ENCODE measurements around the gene CPPED1.

The CPPED1 gene

DNA sequence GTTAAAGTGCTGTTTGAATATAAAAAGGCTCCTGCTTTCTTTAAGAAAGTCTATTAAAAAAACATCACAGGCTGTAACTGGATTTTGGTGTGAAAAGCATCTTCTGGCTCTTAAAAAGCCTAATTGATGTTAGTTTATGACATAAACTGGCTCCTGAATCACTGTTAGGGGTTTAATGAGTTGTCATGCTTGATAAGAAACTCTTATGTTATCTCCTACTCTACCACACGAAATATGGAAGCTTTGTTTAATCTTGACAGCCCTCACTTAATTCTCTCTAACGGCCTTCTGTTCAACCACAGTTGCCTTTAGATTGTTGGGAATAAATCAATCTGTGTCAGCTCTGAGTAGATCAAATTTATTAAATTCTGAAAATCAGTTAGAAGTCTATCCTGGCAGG, 51.5 kb downstream of the CPPED1 start:
- no peaks in the 10 kb centered on the region for H3K9me3 Mint-ChIP-seq
- peaks cover 44% of the 10 kb centered on the region for H3K36me3 Mint-ChIP-seq (ENCODE audit: low read depth)
- no peaks in the 10 kb centered on the region for H3K27me3 Mint-ChIP-seq
- peaks cover 19% of the 10 kb centered on the region for H3K4me1 Mint-ChIP-seq (ENCODE audit: low read depth)
- intact Hi-C loops (cut with micrococcal nuclease), result no loop called here
- H3K27ac Mint-ChIP-seq, result no peak overlapping the region
- no peak overlapping the region for H3K4me3 Mint-ChIP-seq

DNA sequence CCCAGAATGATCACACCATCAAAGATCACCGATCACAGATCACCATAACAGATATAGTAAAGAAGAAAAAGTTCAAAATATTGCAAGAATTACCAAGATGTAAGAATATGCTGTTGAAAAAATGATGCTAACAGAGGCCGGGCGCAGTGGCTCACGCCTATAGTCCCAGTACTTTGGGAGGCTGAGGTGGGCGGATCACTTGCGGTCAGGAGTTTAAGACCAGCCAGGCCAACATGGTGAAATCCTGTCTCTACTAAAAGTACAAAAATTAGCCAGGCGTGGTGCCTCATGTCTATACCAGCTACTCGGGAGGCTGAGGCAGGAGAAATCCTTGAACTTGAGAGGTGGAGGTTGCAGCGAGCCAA, 53.2 kb downstream of the CPPED1 start:
- Mint-ChIP-seq H3K4me3 (no peak overlapping the region), H3K36me3 (ENCODE audit: low read depth) (peaks cover 50% of the 10 kb centered on the region), H3K4me1 (ENCODE audit: low read depth) (peaks cover 25% of the 10 kb centered on the region), H3K9me3 (peaks cover 2% of the 10 kb centered on the region), H3K27ac (no peak overlapping the region), H3K27me3 (no peaks in the 10 kb centered on the region)
- intact Hi-C loops (cut with micrococcal nuclease), result no loop called here

DNA sequence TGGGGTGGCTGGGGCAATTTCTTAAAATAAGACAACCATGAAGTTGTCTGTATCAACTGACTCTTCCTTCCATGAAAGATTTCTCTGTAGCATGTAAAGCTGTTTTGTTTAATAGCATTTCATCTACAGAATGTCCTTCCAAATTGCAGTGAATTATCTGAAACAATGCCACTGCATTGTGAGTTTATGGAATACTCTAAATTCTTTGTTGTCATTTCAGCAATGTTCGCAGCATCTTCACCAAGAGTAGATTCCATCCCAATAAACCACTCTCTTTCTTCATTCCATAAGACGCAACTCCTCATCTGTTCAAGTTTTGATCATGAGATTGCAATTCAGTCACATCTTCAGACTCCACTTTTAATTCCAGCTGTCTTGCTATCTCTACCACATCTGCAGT, 54.6 kb downstream of the CPPED1 start:
- Mint-ChIP-seq H3K27ac (no peak overlapping the region), H3K4me3 (no peak overlapping the region)
- intact Hi-C loops (cut with micrococcal nuclease), result no loop called here

DNA sequence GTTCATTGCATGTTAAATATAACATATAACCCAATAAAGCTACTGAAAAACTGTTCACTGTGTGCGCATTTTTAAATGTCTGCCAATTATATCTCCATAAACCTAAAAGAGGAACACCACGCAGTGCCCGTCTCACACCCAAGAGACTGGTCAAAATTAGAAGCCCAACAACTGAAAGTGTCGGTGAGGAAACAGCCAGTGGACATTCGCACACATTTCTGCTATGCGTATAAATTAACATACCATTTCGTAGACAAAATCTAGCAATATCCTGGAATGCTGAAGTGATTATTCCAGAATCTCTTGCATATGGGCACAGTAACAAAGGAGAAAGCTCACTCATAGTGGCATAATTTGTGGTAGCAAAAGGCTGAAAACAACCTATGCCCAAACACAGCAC, 55.9 kb downstream of the CPPED1 start:
- no peaks in the 10 kb centered on the region for H3K27me3 Mint-ChIP-seq
- intact Hi-C loops (cut with micrococcal nuclease), result no loop called here
- H3K27ac Mint-ChIP-seq, result no peak overlapping the region
- peaks cover 12% of the 10 kb centered on the region for H3K9me3 Mint-ChIP-seq
- H3K36me3 Mint-ChIP-seq (ENCODE audit: low read depth), result peaks cover 57% of the 10 kb centered on the region
- H3K4me3 Mint-ChIP-seq, result no peak overlapping the region
- peaks cover 31% of the 10 kb centered on the region for H3K4me1 Mint-ChIP-seq (ENCODE audit: low read depth)

More for the DNA sequence above, 54.6 kb downstream of the CPPED1 start:
- Mint-ChIP-seq H3K9me3 (peaks cover 12% of the 10 kb centered on the region), H3K36me3 (ENCODE audit: low read depth) (peaks cover 62% of the 10 kb centered on the region), H3K27me3 (no peaks in the 10 kb centered on the region), H3K4me1 (ENCODE audit: low read depth) (peaks cover 35% of the 10 kb centered on the region)

DNA sequence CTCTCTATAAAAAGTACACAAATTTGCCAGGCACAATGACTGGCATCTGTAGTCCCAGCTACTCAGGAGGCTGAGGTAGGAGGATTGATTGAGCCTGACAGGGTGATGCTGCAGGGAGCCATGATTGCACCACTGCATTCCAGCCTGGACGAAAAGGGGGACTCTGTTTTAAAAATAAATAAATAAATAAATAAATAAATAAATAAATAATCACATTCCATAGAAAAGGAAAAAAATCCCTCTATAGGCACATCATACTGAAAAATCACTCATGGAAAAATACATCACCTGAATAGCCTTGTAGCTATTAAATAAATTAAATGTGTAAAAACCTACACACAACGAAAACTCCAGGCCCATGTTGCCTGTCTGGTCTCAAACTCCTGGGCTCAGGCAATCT, 56.4 kb downstream of the CPPED1 start:
- Mint-ChIP-seq H3K27ac (no peak overlapping the region), H3K4me1 (ENCODE audit: low read depth) (peaks cover 31% of the 10 kb centered on the region), H3K9me3 (peaks cover 12% of the 10 kb centered on the region), H3K27me3 (no peaks in the 10 kb centered on the region), H3K4me3 (no peak overlapping the region), H3K36me3 (ENCODE audit: low read depth) (peaks cover 57% of the 10 kb centered on the region)
- intact Hi-C loops (cut with micrococcal nuclease), result no loop called here

DNA sequence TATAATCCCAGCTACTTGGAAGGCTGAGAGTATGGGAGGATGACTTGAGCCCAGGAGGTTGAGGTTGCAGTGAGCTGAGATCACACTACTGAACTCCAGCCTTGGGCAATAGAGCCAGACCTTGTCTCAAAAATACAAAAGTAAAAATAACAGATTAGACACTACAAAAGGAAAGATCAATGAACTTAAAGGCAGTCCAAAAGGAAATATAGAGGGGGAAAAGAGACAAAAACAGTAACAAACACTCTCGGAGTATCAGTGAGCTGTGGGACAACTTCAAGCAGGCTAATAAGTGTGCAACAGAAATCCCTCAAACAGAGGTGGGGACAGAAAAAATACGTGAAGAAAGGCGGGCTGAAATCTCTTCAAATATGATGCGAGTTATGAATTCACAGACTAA, 58.8 kb downstream of the CPPED1 start:
- no peak overlapping the region for H3K4me3 Mint-ChIP-seq
- peaks cover 16% of the 10 kb centered on the region for H3K9me3 Mint-ChIP-seq
- H3K36me3 Mint-ChIP-seq (ENCODE audit: low read depth), result peaks cover 65% of the 10 kb centered on the region
- H3K27me3 Mint-ChIP-seq, result no peaks in the 10 kb centered on the region
- H3K27ac Mint-ChIP-seq, result peak overlapping the region; percentile 4
- intact Hi-C loops (cut with micrococcal nuclease), result no loop called here
- H3K4me1 Mint-ChIP-seq (ENCODE audit: low read depth), result peaks cover 25% of the 10 kb centered on the region

DNA sequence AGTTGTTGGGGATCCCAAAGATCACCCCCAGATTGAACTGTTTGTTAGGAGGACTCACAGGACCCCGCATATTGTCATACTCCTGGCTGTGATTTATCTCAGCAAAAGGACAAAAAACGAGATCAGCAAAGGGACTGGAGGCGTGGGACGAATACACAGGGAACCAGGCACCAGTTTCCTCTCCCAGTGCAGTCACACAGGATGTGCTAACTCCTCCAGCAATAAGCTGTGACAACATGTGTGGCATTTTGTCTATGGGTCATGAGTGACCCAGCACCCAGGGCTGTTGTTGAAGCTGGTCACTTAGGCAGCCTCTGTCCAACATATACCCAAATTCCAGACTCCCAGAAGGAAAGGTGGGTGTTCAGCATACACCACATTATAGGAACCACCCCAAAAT, 60.9 kb downstream of the CPPED1 start:
- Mint-ChIP-seq H3K4me3 (no peak overlapping the region), H3K27ac (no peak overlapping the region), H3K27me3 (no peaks in the 10 kb centered on the region), H3K36me3 (ENCODE audit: low read depth) (peaks cover 77% of the 10 kb centered on the region), H3K4me1 (ENCODE audit: low read depth) (peaks cover 25% of the 10 kb centered on the region), H3K9me3 (peaks cover 21% of the 10 kb centered on the region)
- intact Hi-C loops (cut with micrococcal nuclease), result no loop called here

DNA sequence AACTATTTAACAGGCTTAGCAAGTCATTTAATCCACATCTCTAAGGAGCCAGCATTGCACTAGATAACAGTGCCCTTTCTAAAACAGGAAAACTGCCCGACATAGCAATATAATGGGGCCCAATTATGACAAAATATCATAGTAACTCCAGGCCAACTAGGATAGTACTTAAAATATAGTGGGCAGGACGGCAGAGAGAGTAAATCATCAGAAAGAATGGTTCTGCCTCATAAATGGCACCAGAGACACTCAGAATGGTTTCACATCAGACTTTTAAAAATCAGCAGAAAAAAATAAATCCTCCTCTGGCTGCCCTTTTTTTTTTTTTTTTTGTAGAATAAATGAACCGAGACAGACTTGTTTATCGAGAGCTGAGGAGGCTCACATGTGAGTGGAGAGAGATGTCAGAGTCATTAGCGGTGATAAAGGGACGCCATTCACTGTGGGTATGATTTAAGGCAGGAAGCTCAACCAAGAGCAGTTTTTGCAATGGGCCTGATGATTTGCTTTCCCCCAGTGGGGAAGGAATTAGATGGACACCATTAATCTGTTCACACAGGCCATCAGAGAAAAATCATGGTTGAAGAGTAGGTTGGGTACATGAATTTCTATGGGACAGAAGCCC, 62.6 kb downstream of the CPPED1 start:
- H3K9me3 Mint-ChIP-seq, result peaks cover 21% of the 10 kb centered on the region
- H3K27ac Mint-ChIP-seq, result no peak overlapping the region
- peaks cover 84% of the 10 kb centered on the region for H3K36me3 Mint-ChIP-seq (ENCODE audit: low read depth)
- intact Hi-C loops (cut with micrococcal nuclease), result no loop called here
- H3K27me3 Mint-ChIP-seq, result no peaks in the 10 kb centered on the region
- H3K4me1 Mint-ChIP-seq (ENCODE audit: low read depth), result peaks cover 20% of the 10 kb centered on the region
- H3K4me3 Mint-ChIP-seq, result no peak overlapping the region

DNA sequence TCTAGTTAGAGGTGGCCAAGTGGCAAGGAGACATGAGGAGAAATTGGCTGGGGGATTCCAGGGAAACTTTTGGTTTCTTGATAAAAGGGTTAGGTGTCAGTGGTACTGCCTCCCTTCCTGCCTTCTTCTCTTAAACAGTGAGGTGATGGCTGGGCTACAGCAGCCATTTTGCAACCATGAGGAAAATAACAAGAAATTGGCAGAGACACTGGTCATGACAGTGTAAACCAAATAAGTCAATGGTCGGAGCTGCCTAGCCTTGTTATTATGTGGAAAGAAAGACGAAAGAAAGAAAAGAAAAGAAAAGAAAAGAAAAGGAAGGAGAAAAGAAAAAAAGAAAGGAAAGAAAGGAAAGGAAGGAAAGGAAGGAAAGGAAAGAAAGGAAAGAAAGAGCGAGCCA, 63.9 kb downstream of the CPPED1 start:
- H3K4me3 Mint-ChIP-seq, result no peak overlapping the region
- H3K9me3 Mint-ChIP-seq, result peaks cover 14% of the 10 kb centered on the region
- intact Hi-C loops (cut with micrococcal nuclease), result no loop called here
- H3K27ac Mint-ChIP-seq, result no peak overlapping the region
- H3K36me3 Mint-ChIP-seq (ENCODE audit: low read depth), result peaks cover 84% of the 10 kb centered on the region
- no peaks in the 10 kb centered on the region for H3K27me3 Mint-ChIP-seq
- peaks cover 13% of the 10 kb centered on the region for H3K4me1 Mint-ChIP-seq (ENCODE audit: low read depth)

DNA sequence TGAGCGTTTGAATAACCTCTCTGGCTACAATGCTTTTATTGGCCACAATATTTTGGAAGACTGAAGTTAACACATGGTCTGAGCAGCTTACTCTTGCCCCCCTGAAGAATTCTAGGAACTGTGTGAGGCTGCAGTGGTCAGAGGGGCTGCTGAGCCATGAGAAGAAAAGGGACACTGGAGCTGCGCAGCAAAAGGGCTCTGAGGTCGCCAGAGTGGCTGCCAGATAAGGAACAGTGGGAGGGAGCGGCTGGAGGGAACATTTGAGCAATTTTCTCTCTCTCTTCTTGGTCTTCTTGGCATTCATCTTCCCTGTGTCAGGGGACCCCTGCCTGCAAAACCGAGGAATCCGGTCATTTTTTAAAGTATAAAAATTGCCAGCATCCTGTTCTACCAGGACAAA, 66.1 kb downstream of the CPPED1 start:
- peaks cover 31% of the 10 kb centered on the region for H3K9me3 Mint-ChIP-seq
- intact Hi-C loops (cut with micrococcal nuclease), result no loop called here
- peaks cover 94% of the 10 kb centered on the region for H3K36me3 Mint-ChIP-seq (ENCODE audit: low read depth)
- no peak overlapping the region for H3K4me3 Mint-ChIP-seq
- no peak overlapping the region for H3K27ac Mint-ChIP-seq
- H3K27me3 Mint-ChIP-seq, result no peaks in the 10 kb centered on the region
- no peaks in the 10 kb centered on the region for H3K4me1 Mint-ChIP-seq (ENCODE audit: low read depth)

DNA sequence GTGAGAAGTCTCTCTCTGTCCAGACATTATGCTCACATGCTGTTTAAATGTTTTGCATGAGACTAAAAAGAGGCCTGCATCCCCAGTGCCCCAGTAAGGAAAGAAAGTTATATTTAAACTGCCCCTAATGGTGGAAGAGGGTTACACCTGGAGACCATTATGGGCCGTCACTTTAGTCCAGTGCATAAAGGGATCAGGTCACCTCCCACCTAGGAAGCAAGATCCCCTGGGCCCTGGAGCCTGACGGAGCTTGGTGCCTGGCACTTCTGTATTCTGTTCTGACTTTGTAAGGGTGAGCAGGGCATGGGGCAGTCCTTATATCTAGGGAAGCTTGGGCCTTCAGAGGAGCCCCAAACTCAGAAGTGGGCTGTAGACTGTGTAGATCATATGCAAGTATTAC, 67.9 kb downstream of the CPPED1 start:
- H3K27me3 Mint-ChIP-seq, result no peaks in the 10 kb centered on the region
- H3K4me3 Mint-ChIP-seq, result no peak overlapping the region
- no peak overlapping the region for H3K27ac Mint-ChIP-seq
- intact Hi-C loops (cut with micrococcal nuclease), result no loop called here
- peaks cover 38% of the 10 kb centered on the region for H3K9me3 Mint-ChIP-seq
- H3K4me1 Mint-ChIP-seq (ENCODE audit: low read depth), result no peaks in the 10 kb centered on the region
- peaks cover 96% of the 10 kb centered on the region for H3K36me3 Mint-ChIP-seq (ENCODE audit: low read depth)

DNA sequence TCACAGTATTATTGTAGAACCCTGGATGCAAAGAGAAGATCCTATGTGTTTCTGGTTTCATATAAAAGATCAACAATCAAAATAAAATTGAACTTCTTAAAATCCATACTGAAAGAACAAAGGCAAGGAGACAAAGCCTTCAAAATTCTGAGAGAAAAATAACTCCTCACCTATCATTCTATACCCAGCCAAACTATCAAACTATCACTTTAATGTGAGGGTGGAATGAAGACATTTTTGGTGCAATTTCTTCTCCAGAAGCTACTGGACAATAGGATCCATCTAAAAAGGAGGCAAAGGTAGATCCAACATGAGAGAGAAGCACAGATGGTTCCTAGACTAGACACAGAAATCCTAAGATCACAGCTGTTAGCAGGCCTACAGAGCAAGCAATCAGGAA, 71.1 kb downstream of the CPPED1 start:
- H3K27ac Mint-ChIP-seq, result no peak overlapping the region
- no peak overlapping the region for H3K4me3 Mint-ChIP-seq
- peaks cover 29% of the 10 kb centered on the region for H3K9me3 Mint-ChIP-seq
- no peaks in the 10 kb centered on the region for H3K27me3 Mint-ChIP-seq
- intact Hi-C loops (cut with micrococcal nuclease), result no loop called here
- H3K36me3 Mint-ChIP-seq (ENCODE audit: low read depth), result peaks cover 73% of the 10 kb centered on the region
- peaks cover 5% of the 10 kb centered on the region for H3K4me1 Mint-ChIP-seq (ENCODE audit: low read depth)

DNA sequence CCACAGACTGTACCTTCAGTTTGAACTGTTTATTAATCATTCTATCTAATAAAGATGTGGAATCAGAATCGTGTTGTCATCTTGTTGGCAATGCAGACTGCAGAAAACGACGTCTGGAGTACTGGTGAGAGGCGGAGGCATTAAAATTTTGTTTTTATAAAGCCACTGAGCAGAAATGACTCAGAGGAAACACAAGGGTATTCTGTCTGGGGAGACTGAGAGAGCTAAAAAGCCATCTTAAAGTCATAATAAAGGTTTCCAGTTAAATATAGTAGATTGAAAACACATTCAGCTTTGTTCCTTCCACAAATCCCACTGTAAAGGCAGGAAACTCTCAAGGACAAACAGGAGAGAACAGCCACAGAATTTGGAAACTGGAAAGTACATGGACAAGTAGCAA, 74.2 kb downstream of the CPPED1 start:
- Mint-ChIP-seq H3K4me1 (ENCODE audit: low read depth) (peaks cover 5% of the 10 kb centered on the region), H3K36me3 (ENCODE audit: low read depth) (peaks cover 58% of the 10 kb centered on the region), H3K9me3 (peaks cover 24% of the 10 kb centered on the region), H3K27ac (no peak overlapping the region), H3K27me3 (no peaks in the 10 kb centered on the region), H3K4me3 (no peak overlapping the region)
- intact Hi-C loops (cut with micrococcal nuclease), result no loop called here

DNA sequence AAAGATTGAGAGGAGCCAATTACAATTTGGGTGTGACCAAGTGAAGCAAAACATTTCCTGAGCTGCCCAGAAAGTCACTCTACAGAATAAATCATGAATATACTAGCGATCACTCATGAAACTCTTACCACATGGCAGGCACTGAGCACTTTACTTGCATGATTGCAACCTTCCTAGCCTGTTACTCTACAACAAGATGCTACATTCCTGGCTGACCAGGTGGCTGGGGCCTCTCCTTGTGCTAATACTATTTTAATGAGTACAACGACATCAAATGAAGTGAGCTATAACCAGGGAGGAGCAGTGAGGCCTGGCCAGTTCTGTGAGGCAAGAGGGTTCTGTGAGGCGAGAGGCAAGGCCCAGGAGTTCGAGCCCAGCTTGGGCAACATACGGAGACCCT, 75.2 kb downstream of the CPPED1 start:
- intact Hi-C loops (cut with micrococcal nuclease), result no loop called here
- Mint-ChIP-seq H3K27me3 (no peaks in the 10 kb centered on the region), H3K9me3 (peaks cover 17% of the 10 kb centered on the region), H3K4me1 (ENCODE audit: low read depth) (peaks cover 15% of the 10 kb centered on the region), H3K4me3 (no peak overlapping the region), H3K36me3 (ENCODE audit: low read depth) (peaks cover 58% of the 10 kb centered on the region), H3K27ac (no peak overlapping the region)

DNA sequence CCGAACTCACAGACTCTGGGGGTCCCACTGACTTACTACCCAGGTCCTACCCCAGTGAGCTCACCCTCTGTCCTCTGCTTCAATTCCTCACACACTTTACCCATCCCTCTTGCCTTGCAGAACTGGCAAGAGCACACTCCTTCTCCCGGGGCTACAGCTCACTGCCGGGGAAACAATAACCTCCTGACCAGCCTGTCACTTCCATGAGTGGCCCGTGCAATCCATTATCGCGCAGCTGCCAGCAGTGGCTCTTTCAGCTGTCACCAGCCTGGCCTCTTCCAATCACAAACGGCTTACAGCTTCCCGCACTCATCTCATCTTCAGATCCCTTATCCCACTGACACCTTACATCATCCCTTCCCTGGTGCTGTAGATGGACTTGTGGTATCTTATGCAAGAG, 79.5 kb downstream of the CPPED1 start:
- intact Hi-C loops (cut with micrococcal nuclease), result no loop called here
- Mint-ChIP-seq H3K36me3 (ENCODE audit: low read depth) (peaks cover 71% of the 10 kb centered on the region), H3K4me1 (ENCODE audit: low read depth) (peaks cover 20% of the 10 kb centered on the region), H3K4me3 (no peak overlapping the region), H3K27me3 (no peaks in the 10 kb centered on the region), H3K9me3 (no peaks in the 10 kb centered on the region), H3K27ac (peak overlapping the region; percentile 20)
